HEK293T (cell line): ENCODE results near the gene TRIM7.

Experiments used
- ARNT ChIP-seq: fragments of 450-650 bp; IDR thresholded peaks from 2 replicates; pipeline ENCODE4 v1.6.1; 2017; ENCODE audit warnings: mild to moderate bottlenecking
- BHLHE40 ChIP-seq: fragments of 450-650 bp; IDR thresholded peaks from 2 replicates; pipeline ENCODE4 v1.6.1; 2016; ENCODE audit warnings: mild to moderate bottlenecking, moderate library complexity, borderline replicate concordance
- ELF4 ChIP-seq: fragments of 450-650 bp; IDR thresholded peaks from 2 replicates; pipeline ENCODE4 v1.6.1; 2017; ENCODE audit warnings: antibody characterized with exemption
- NFRKB ChIP-seq: fragments of 450-650 bp; IDR thresholded peaks from 2 replicates; pipeline ENCODE4 v1.6.1; 2016; ENCODE audit warnings: mild to moderate bottlenecking, moderate library complexity
- SP1 ChIP-seq: fragments of 450-650 bp; IDR thresholded peaks from 2 replicates; pipeline ENCODE4 v1.6.1; 2017
- SUZ12 ChIP-seq: fragments of 450-650 bp; IDR thresholded peaks from 2 replicates; pipeline ENCODE4 v1.6.1; 2016; ENCODE audit warnings: mild to moderate bottlenecking

- TF ChIP-seq NFRKB, result no peak
- TF ChIP-seq ARNT, result no peak
- TF ChIP-seq SP1, result no peak
- no peak for TF ChIP-seq SUZ12
- no peak for TF ChIP-seq ELF4
- TF ChIP-seq BHLHE40, result no peak
Observed at GRCh38 chr5:181189962-181190710, 14.9 kb downstream of the TRIM7 start.
